Smooth muscle cell of the brain vasculature (primary cell): ENCODE results near the gene SLC66A1.

Source experiments
- DNase-seq: peaks from one replicate; pipeline ENCODE4 v3.0.0-alpha.2; 2012; ENCODE audit warnings: low read depth, low spot score

SLC66A1 gene

DNA sequence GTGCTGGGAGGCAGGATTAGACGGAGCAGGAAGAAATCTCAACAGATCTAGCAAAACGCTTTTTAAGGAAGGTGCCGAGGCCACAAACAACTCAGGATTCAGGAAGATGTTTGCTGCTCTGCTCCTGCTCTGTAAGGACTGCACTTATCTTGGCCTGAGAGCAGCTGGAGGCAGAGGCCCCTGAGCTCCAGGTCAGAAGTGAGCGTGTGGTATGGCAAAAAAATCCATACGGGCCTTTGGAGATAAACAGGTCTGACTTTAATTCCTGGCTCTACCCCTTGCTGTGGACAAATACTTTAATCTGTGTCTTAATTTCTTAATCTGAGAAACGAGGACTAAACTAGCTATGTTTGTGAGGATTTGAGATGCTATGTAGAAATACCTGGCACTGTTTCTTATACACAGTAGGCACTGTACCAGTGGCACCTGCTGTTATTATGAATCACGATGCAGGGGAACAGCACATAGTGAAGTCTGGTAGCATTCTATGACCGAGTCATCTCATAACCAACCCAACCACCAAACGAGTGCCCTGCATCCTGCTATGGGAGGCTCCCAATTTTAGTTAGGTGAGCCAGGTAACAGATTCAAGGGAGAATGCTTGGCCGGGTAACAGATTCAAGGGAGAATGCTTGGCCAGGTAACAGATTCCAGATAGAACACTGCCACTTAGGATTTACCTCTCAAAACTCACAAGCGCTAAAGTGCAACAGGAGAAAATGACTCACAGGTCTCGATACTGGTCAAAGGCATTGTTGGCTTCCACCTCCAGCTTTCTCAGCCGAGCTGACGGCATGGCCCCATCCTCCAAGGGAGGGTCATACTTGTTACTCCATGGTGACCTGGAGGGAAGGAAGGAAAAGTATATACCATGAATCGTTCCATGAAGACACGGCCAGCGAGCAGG lies 65.9 kb downstream of the SLC66A1 start:
- DNase-seq = no peak
